ENCODE data around the gene RNASE8. TPM values are rescaled to one million over a fixed set of nuclear protein-coding genes. Genes with fewer than 3 reads are reported as not detected.

Gene RNASE8
- total RNA-seq, 2 donors from 2014 or later: not detected

DNA sequence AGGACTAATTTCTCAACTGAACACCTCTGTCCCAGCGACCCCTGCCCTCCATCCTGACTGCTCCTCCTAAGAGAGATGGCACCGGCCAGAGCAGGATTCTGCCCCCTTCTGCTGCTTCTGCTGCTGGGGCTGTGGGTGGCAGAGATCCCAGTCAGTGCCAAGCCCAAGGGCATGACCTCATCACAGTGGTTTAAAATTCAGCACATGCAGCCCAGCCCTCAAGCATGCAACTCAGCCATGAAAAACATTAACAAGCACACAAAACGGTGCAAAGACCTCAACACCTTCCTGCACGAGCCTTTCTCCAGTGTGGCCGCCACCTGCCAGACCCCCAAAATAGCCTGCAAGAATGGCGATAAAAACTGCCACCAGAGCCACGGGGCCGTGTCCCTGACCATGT lies 14.7 kb upstream of the RNASE8 start:
- DNase-seq (ENCODE audit: low spot score): no peak
- H3K4me3 ChIP-seq: no peak overlapping the region
- no peaks in the 10 kb centered on the region for H3K36me3 ChIP-seq
- ATAC-seq (ENCODE audit: insufficient number of reproducible peaks, low FRiP score, low read depth): no peak
- no peaks in the 10 kb centered on the region for H3K27me3 ChIP-seq (replicated peaks; ENCODE audit: insufficient read depth)
- H3K9me3 ChIP-seq: no peaks in the 10 kb centered on the region
- H3K4me1 ChIP-seq (ENCODE audit: control insufficient read depth in 1 of 2, low read depth in 2 of 2): peaks cover 13 to 17% of the 10 kb centered on the region in 2 donors
- TF ChIP-seq, protein P1, sequence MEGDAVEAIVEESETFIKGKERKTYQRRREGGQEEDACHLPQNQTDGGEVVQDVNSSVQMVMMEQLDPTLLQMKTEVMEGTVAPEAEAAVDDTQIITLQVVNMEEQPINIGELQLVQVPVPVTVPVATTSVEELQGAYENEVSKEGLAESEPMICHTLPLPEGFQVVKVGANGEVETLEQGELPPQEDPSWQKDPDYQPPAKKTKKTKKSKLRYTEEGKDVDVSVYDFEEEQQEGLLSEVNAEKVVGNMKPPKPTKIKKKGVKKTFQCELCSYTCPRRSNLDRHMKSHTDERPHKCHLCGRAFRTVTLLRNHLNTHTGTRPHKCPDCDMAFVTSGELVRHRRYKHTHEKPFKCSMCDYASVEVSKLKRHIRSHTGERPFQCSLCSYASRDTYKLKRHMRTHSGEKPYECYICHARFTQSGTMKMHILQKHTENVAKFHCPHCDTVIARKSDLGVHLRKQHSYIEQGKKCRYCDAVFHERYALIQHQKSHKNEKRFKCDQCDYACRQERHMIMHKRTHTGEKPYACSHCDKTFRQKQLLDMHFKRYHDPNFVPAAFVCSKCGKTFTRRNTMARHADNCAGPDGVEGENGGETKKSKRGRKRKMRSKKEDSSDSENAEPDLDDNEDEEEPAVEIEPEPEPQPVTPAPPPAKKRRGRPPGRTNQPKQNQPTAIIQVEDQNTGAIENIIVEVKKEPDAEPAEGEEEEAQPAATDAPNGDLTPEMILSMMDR (IDR thresholded peaks at IDR 0.05): no peak
- no peak overlapping the region for H3K27ac ChIP-seq

DNA sequence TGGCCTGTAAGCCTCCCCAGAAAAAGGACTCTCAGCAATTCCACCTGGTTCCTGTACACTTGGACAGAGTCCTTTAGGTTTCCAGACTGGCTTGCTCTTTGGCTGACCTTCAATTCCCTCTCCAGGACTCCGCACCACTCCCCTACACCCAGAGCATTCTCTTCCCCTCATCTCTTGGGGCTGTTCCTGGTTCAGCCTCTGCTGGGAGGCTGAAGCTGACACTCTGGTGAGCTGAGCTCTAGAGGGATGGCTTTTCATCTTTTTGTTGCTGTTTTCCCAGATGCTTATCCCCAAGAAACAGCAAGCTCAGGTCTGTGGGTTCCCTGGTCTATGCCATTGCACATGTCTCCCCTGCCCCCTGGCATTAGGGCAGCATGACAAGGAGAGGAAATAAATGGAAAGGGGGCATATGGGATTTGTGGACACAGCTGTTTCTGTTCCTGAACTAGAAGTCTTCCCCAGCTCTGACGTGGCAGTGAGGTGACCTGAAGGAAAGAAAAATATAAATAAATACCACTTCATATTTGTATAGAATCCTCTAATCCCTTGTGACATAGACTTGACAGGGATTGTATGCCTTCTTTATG lies 14.1 kb upstream of the RNASE8 start:
- TF ChIP-seq, protein P1 (IDR thresholded peaks at IDR 0.05): no peak
- ATAC-seq (ENCODE audit: insufficient number of reproducible peaks, low FRiP score, low read depth) (no peak), DNase-seq (ENCODE audit: low spot score) (no peak)
- Histone ChIP-seq H3K4me3 (no peak overlapping the region), H3K36me3 (no peaks in the 10 kb centered on the region), H3K27me3 (replicated peaks; ENCODE audit: insufficient read depth) (no peaks in the 10 kb centered on the region), H3K9me3 (no peaks in the 10 kb centered on the region), H3K27ac (no peak overlapping the region), H3K4me1 (ENCODE audit: control insufficient read depth in 1 of 2, low read depth in 2 of 2) (peaks cover 12 to 16% of the 10 kb centered on the region in 2 donors)

DNA sequence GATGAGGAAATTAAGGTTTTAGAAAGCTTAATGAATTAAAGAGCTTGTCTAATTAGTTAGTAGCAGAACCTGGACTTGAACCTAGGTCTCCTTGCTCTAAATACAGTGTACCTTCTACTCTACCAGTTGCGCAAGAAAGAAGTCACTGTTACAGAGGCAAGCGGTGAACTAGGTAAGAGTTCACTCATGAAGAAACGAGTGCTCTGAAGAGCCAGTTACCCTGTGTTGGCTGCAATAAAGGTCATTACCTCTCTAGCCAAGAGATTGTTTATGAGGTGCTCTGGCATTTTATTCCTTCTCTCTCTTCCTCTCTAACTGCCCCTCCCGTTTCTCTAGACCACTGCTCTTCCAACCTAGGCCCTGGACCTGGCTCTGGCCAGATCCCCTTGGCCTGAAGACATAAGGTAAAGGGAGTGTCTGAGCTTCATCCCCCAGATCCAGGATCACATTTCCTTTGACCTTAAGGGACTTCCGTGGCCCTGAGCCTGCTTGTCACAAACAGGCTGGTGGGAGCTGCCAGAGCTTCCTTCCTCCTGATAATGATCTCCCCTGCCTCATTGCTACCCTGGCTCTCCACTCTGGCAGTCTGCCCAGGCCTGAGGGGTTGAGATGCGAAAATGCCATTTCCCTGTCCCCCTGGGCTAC lies 13.5 kb upstream of the RNASE8 start:
- Histone ChIP-seq H3K27ac (no peak overlapping the region), H3K9me3 (no peaks in the 10 kb centered on the region), H3K4me1 (ENCODE audit: control insufficient read depth in 1 of 2, low read depth in 2 of 2) (peaks cover 8 to 10% of the 10 kb centered on the region in 2 donors), H3K4me3 (no peak overlapping the region), H3K27me3 (replicated peaks; ENCODE audit: insufficient read depth) (no peaks in the 10 kb centered on the region), H3K36me3 (no peaks in the 10 kb centered on the region)
- TF ChIP-seq, protein P1 (IDR thresholded peaks at IDR 0.05): no peak
- ATAC-seq (ENCODE audit: insufficient number of reproducible peaks, low FRiP score, low read depth) (no peak), DNase-seq (ENCODE audit: low spot score) (no peak)

DNA sequence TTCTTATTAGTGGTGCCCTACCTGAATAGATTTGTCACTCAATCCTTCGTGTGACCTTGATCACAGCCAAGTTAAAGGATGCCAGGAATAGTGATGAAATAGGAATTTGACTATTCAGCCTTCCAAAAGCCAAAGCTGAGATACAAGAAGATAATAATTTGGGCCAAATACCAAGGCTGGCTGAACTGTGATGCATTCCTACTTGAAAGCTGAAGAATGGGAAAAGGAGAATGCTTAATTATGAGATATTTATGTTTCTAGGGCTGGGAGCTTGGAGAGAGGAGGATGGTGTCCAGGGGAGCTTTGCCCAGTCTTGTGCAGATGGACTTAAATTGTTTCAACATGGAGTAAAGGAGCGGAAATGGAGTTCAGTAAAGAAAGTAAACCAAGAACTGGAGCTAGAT lies 10.2 kb upstream of the RNASE8 start:
- no peaks in the 10 kb centered on the region for H3K27me3 ChIP-seq (replicated peaks; ENCODE audit: insufficient read depth)
- no peak overlapping the region for H3K4me3 ChIP-seq
- ATAC-seq (ENCODE audit: insufficient number of reproducible peaks, low FRiP score, low read depth) (no peak), DNase-seq (ENCODE audit: low spot score) (no peak)
- no peaks in the 10 kb centered on the region for H3K4me1 ChIP-seq (ENCODE audit: control insufficient read depth in 1 of 2, low read depth in 2 of 2)
- no peaks in the 10 kb centered on the region for H3K9me3 ChIP-seq
- TF ChIP-seq, protein P1 (IDR thresholded peaks at IDR 0.05): no peak
- no peak overlapping the region for H3K27ac ChIP-seq
- no peaks in the 10 kb centered on the region for H3K36me3 ChIP-seq

DNA sequence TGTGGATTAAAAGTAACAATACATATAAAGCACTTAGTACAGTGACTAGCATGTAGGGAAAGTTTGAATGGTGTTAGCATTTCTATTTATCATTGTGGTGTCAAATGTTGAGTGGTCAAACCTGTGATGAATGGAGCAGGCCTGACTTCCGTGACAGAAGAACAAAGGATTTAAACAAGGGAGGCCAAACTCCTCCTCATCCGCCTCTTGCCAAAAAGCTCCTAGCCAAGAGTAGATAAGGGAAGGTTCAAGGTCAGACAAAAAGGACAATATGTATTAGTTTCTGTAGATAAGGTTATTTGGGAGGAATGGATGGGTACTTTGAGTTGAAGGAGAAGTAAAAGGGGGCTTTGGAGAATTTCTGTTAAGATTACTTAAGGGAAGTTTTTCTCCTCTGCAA lies 9.0 kb upstream of the RNASE8 start:
- H3K4me3 ChIP-seq: no peak overlapping the region
- TF ChIP-seq, protein P1 (IDR thresholded peaks at IDR 0.05): no peak
- H3K4me1 ChIP-seq (ENCODE audit: control insufficient read depth in 1 of 2, low read depth in 2 of 2): no peaks in the 10 kb centered on the region
- DNase-seq (ENCODE audit: low spot score): no peak
- ATAC-seq (ENCODE audit: insufficient number of reproducible peaks, low FRiP score, low read depth): no peak
- no peaks in the 10 kb centered on the region for H3K27me3 ChIP-seq (replicated peaks; ENCODE audit: insufficient read depth)
- H3K27ac ChIP-seq: no peak overlapping the region
- H3K36me3 ChIP-seq: no peaks in the 10 kb centered on the region
- H3K9me3 ChIP-seq: no peaks in the 10 kb centered on the region
